H1 (cell line): ENCODE data around the gene TTC9. TPM values are rescaled to one million over a fixed set of nuclear protein-coding genes. Genes with fewer than 3 reads are reported as not detected.

Source experiments
- CTCF ChIA-PET: fragments of 300-600 bp; sonication (Branson Sonifier 250); formaldehyde crosslinking; loops from one replicate; lab custom pipeline; 2021; ENCODE audit not compliant: partially characterized antibody; lab: Charles Lee
- POLR2A ChIA-PET: fragments of 300-600 bp; sonication (Branson Sonifier 250); formaldehyde crosslinking; loops from one replicate; lab custom pipeline; 2021; ENCODE audit warnings: inconsistent platforms; ENCODE audit not compliant: partially characterized antibody; lab: Charles Lee
- DNase-seq, 2 experiments: peaks; one replicate each; pipeline versions ENCODE4 v3.0.0 to v3.0.0-alpha.2; 2010 to 2022; ENCODE audit warnings: low spot score in 2 of 2, low read depth in 1 of 2, mixed read lengths in 1 of 2
- FAIRE-seq: peaks from 2 replicates; lab custom pipeline; 2011; peaks lifted over from hg19 to GRCh38; lab: Jason Lieb, UNC
- H2AFZ ChIP-seq: 2 replicates; pipeline ENCODE4 v1.8.1; 2012; ENCODE audit warnings: low read length, inconsistent platforms
- H2AK5ac ChIP-seq: 2 replicates; pipeline ENCODE4 v1.6.1; 2013; ENCODE audit warnings: low read depth, low read length
- H2BK120ac ChIP-seq: replicated peaks from 2 replicates; pipeline ENCODE3; 2013; ENCODE audit warnings: low read depth, low read length, inconsistent platforms
- H2BK12ac ChIP-seq: 2 replicates; pipeline ENCODE4 v1.6.1; 2013; ENCODE audit warnings: low read depth, low read length
- H2BK15ac ChIP-seq: 2 replicates; pipeline ENCODE4 v1.6.1; 2013; ENCODE audit warnings: low read length
- H2BK20ac ChIP-seq: 2 replicates; pipeline ENCODE4 v1.6.1; 2013; ENCODE audit warnings: low read length
- H2BK5ac ChIP-seq: 2 replicates; pipeline ENCODE4 v1.6.1; 2013; ENCODE audit warnings: low read depth, low read length
- H3K14ac ChIP-seq: 2 replicates; pipeline ENCODE4 v1.6.1; 2013; ENCODE audit warnings: inconsistent platforms; ENCODE audit not compliant: insufficient read length
- H3K18ac ChIP-seq: 2 replicates; pipeline ENCODE4 v1.6.1; 2013; ENCODE audit warnings: low read length; ENCODE audit errors: extremely low read depth
- H3K23ac ChIP-seq: 2 replicates; pipeline ENCODE4 v1.6.1; 2013; ENCODE audit warnings: inconsistent platforms; ENCODE audit not compliant: insufficient read length
- H3K23me2 ChIP-seq: 2 replicates; pipeline ENCODE4 v1.6.1; 2013; ENCODE audit warnings: low read depth, low read length
- H3K27ac ChIP-seq: 2 replicates; pipeline ENCODE4 v1.6.1; 2011; ENCODE audit warnings: low read depth, low read length, inconsistent platforms
- H3K27me3 ChIP-seq, 4 experiments: replicated peaks in 1 of 4; 1 replicate in 1 of 4; 2 replicates in 3 of 4; pipeline versions ENCODE4 v1.6.1 to v1.8.1; 2011 to 2013; ENCODE audit warnings: low read length in 3 of 4, mild to moderate bottlenecking in 3 of 4, inconsistent platforms in 2 of 4, mixed read lengths in 2 of 4, moderate library complexity in 1 of 4; ENCODE audit not compliant: control insufficient read depth in 3 of 4, insufficient read depth in 3 of 4; ENCODE audit errors: extremely low read depth in 1 of 4
- H3K36me3 ChIP-seq, 4 experiments: 2 replicates each; pipeline versions ENCODE4 v1.6.1 to v1.8.1; 2011 to 2013; ENCODE audit warnings: mild to moderate bottlenecking in 4 of 4, low read length in 3 of 4, moderate library complexity in 2 of 4, control low read depth in 1 of 4, inconsistent platforms in 1 of 4; ENCODE audit not compliant: insufficient read depth in 4 of 4, control insufficient read depth in 2 of 4
- H3K4ac ChIP-seq: replicated peaks from 2 replicates; pipeline ENCODE3; 2013; ENCODE audit warnings: low read length, low read depth, mixed read lengths, inconsistent platforms; ENCODE audit not compliant: insufficient read length
- H3K4me1 ChIP-seq, 4 experiments: replicated peaks in 1 of 4; 1 replicate in 1 of 4; 2 replicates in 3 of 4; pipeline versions ENCODE4 v1.6.1 to v1.8.1; 2011 to 2013; ENCODE audit warnings: low read length in 3 of 4, inconsistent platforms in 2 of 4, mixed read lengths in 1 of 4; ENCODE audit not compliant: insufficient read depth in 4 of 4, control insufficient read depth in 3 of 4
- H3K4me2 ChIP-seq, 2 experiments: 2 replicates each; pipeline versions ENCODE4 v1.6.1 to v1.8.1; 2011 to 2013; ENCODE audit warnings: low read depth in 2 of 2, low read length in 2 of 2, control low read depth in 1 of 2, inconsistent platforms in 1 of 2, mild to moderate bottlenecking in 1 of 2; ENCODE audit not compliant: insufficient read depth in 1 of 2
- H3K4me3 ChIP-seq, 4 experiments: fragments of 200-600, 300-600 bp in 1 of 4; sonication (generic), shearing (Covaris generic), sonication (Bioruptor Twin) in 1 of 4; 2 replicates each; pipeline versions ENCODE4 v1.5.1 to v1.8.1; 2011 to 2016; ENCODE audit warnings: low read length in 4 of 4, low read depth in 3 of 4, control low read depth in 2 of 4, inconsistent platforms in 2 of 4, mild to moderate bottlenecking in 2 of 4, mixed read lengths in 1 of 4, moderate library complexity in 1 of 4; ENCODE audit not compliant: insufficient read depth in 2 of 4; ENCODE audit errors: extremely low read depth in 1 of 4
- H3K56ac ChIP-seq: replicated peaks from 2 replicates; pipeline ENCODE3; 2013; ENCODE audit warnings: low read depth, mild to moderate bottlenecking, mixed read lengths, low read length, inconsistent platforms; ENCODE audit not compliant: insufficient read length
- H3K79me1 ChIP-seq: 2 replicates; pipeline ENCODE4 v1.6.1; 2013; ENCODE audit warnings: low read depth, low read length, control low read depth
- H3K79me2 ChIP-seq, 2 experiments: 2 replicates each; pipeline versions ENCODE4 v1.6.1 to v1.8.1; 2012 to 2013; ENCODE audit warnings: low read length in 2 of 2, mild to moderate bottlenecking in 2 of 2, inconsistent platforms in 1 of 2; ENCODE audit not compliant: insufficient read depth in 2 of 2, control insufficient read depth in 1 of 2
- H3K9ac ChIP-seq, 4 experiments: replicated peaks in 1 of 4; 1 replicate in 1 of 4; 2 replicates in 3 of 4; pipeline versions ENCODE4 v1.6.1 to v1.8.1; 2011 to 2013; ENCODE audit warnings: low read depth in 3 of 4, low read length in 3 of 4, control low read depth in 2 of 4, mild to moderate bottlenecking in 2 of 4, moderate library complexity in 2 of 4, inconsistent platforms in 1 of 4; ENCODE audit errors: extremely low read depth in 1 of 4
- H3K9me3 ChIP-seq, 2 experiments: 2 replicates each; pipeline versions ENCODE4 v1.6.1 to v1.8.1; 2012 to 2013; ENCODE audit warnings: mild to moderate bottlenecking in 2 of 2, moderate library complexity in 2 of 2, control low read depth in 1 of 2, inconsistent platforms in 1 of 2, low read depth in 1 of 2, low read length in 1 of 2, mixed read lengths in 1 of 2; ENCODE audit not compliant: insufficient read depth in 2 of 2
- H4K20me1 ChIP-seq, 2 experiments: replicated peaks in 1 of 2; 2 replicates each; pipeline versions ENCODE3 to v1.8.1; 2011 to 2013; ENCODE audit warnings: inconsistent platforms in 2 of 2, low read length in 2 of 2, mild to moderate bottlenecking in 1 of 2; ENCODE audit not compliant: insufficient read depth in 2 of 2, control insufficient read depth in 1 of 2
- H4K5ac ChIP-seq: 2 replicates; pipeline ENCODE4 v1.6.1; 2013; ENCODE audit warnings: low read length, low read depth, mixed read lengths, inconsistent platforms; ENCODE audit not compliant: insufficient read length
- H4K8ac ChIP-seq: 2 replicates; pipeline ENCODE4 v1.8.0; 2013; ENCODE audit warnings: mild to moderate bottlenecking, moderate library complexity, low read length, inconsistent platforms; ENCODE audit not compliant: insufficient read depth; ENCODE audit errors: extremely low read depth
- H4K91ac ChIP-seq: replicated peaks from 2 replicates; pipeline ENCODE3; 2013; ENCODE audit warnings: low read length, mixed read lengths, inconsistent platforms; ENCODE audit not compliant: insufficient read length
- BCL11A ChIP-seq, 2 experiments: IDR thresholded peaks; one replicate each; pipeline ENCODE4 v1.6.1; 2011; ENCODE audit warnings: low read depth in 2 of 2, low read length in 2 of 2, mild to moderate bottlenecking in 2 of 2
- CBX5 ChIP-seq: fragments of 300-800, 300-1000 bp; sonication (generic); IDR thresholded peaks from 2 replicates; pipeline ENCODE4 v1.7.1; 2016; ENCODE audit warnings: antibody characterized with exemption, low read length, low read depth
- CHD2 ChIP-seq: IDR thresholded peaks from 2 replicates; pipeline ENCODE4 v1.6.1; 2012; ENCODE audit warnings: low read length, improper control_type of control experiment
- EP300 ChIP-seq, 2 experiments: IDR thresholded peaks; 1 replicate in 1 of 2; 2 replicates in 1 of 2; pipeline ENCODE4 v1.6.1; 2011 to 2012; ENCODE audit warnings: low read depth in 2 of 2, low read length in 2 of 2, mild to moderate bottlenecking in 2 of 2, borderline replicate concordance in 1 of 2, inconsistent platforms in 1 of 2, moderate library complexity in 1 of 2
- GTF2F1 ChIP-seq: IDR thresholded peaks from 2 replicates; pipeline ENCODE4 v1.6.1; 2012; ENCODE audit warnings: low read depth, low read length, improper control_type of control experiment, borderline replicate concordance
- NRF1 ChIP-seq: IDR thresholded peaks from 2 replicates; pipeline ENCODE4 v1.6.1; 2011; ENCODE audit warnings: mild to moderate bottlenecking, low read depth, low read length, improper control_type of control experiment
- SIX5 ChIP-seq: IDR thresholded peaks from 2 replicates; pipeline ENCODE4 v1.6.1; 2011; ENCODE audit warnings: mild to moderate bottlenecking, low read depth, low read length
- SP4 ChIP-seq: IDR thresholded peaks from 2 replicates; pipeline ENCODE4 v1.6.1; 2012; ENCODE audit warnings: low read length, inconsistent platforms
- TCF12 ChIP-seq: IDR thresholded peaks from 2 replicates; pipeline ENCODE4 v1.6.1; 2011; ENCODE audit warnings: low read depth, mild to moderate bottlenecking, low read length
- WGBS, 2 experiments: shearing (Covaris generic) in 1 of 2; methylation state at CpG; one replicate each; pipeline versions ENCODE4 v1.1.6 to v1.1.7; 2013 to 2015; ENCODE audit warnings: low lambda C conversion rate in 2 of 2, mixed read lengths in 2 of 2, inconsistent platforms in 1 of 2, low coverage in 1 of 2, missing lambda C conversion rate in 1 of 2; ENCODE audit not compliant: insufficient replicate concordance in 2 of 2, insufficient coverage in 1 of 2, insufficient read length in 1 of 2; ENCODE audit errors: extremely low coverage in 1 of 2, missing lambda C conversion rate in 1 of 2; 5-methylcytosine and 5-hydroxymethylcytosine counted together
- polyA plus RNA-seq, 7 experiments: library from polyadenylated mRNA; depleted of rRNA in 3 of 7; stranded (reverse) in 5 of 7; unstranded in 2 of 7; fragments of >200 nt in 5 of 7; fragments of 200-250 nt in 2 of 7; gene quantifications; 1 replicate in 5 of 7; 2 replicates in 1 of 7; 4 replicates in 1 of 7; pipeline versions ENCODE4 v1.2.1 to v1.2.3, GENCODE V29; 2011 to 2013; ENCODE audit warnings: missing spikeins in 2 of 7, mixed read lengths in 2 of 7
- total RNA-seq: library from RNA; stranded (reverse); fragmentation: NEBNext Ultra II Directional; extraction: Animal tissue kit (Norgen Biotek cat#: 25700); gene quantifications from 2 replicates; pipeline ENCODE4 v1.2.1, GENCODE V29; 2021
- TF ChIP-seq, protein P1 (sequence below), 3 experiments: IDR thresholded peaks; 1 replicate in 2 of 3; 2 replicates in 1 of 3; pipeline versions ENCODE4 v1.5.1 to v1.6.1; 2011; ENCODE audit warnings: low read length in 3 of 3, mild to moderate bottlenecking in 3 of 3, inconsistent platforms in 2 of 3, low read depth in 1 of 3, moderate library complexity in 1 of 3; ENCODE audit not compliant: insufficient read depth in 1 of 3; ENCODE audit errors: control extremely low read depth in 1 of 3

The TTC9 gene
- total and polyA plus RNA-seq, 2 of the 8 experiments (the other 6 are each of a cell fraction or from before 2014, with no cell fraction given): 21.0 to 29.5 TPM

- H3K23me2 ChIP-seq: peaks cover 3% of the 10 kb centered on the region; the same call in 1 of the 2 replicates
- FAIRE-seq (no peak), DNase-seq (no peak)
- peak overlapping the region; percentile 94 for H2BK20ac ChIP-seq
- no peaks in the 10 kb centered on the region for H4K20me1 ChIP-seq
- no peaks in the 10 kb centered on the region for H3K27me3 ChIP-seq
- H3K56ac ChIP-seq: no peak overlapping the region
- POLR2A ChIA-PET: interaction anchor here (3.3 kb wide), 1 partner anchor 25 kb away, joined by 25 read pairs; no protein-coding TSS in a partner anchor
- H3K4me1 ChIP-seq: peaks cover 2 to 11% (median 8%) of the 10 kb centered on the region in 4 experiments; a peak in 6 of 7 replicates
- H3K14ac ChIP-seq: no peak overlapping the region
- H4K8ac ChIP-seq: no peak overlapping the region
- no peak overlapping the region for H3K4me2 ChIP-seq
- no peaks in the 10 kb centered on the region for H3K79me2 ChIP-seq
- H3K9ac ChIP-seq: no peak overlapping the region
- H2BK12ac ChIP-seq: no peak overlapping the region
- no peaks in the 10 kb centered on the region for H3K36me3 ChIP-seq
- WGBS, 2 experiments: 94% methylated on average over 6 of the region's 6 CpGs; no CpG with 5 or more reads in 1 of the 2 experiments
- no peak overlapping the region for H4K91ac ChIP-seq
- no peak overlapping the region for H2BK15ac ChIP-seq
- CTCF ChIA-PET: interaction anchor here (2.4 kb wide), 1 partner anchor 9 kb away, joined by 5 read pairs; no protein-coding TSS in a partner anchor
- H4K5ac ChIP-seq: no peak overlapping the region
- H3K27ac ChIP-seq: no peak overlapping the region
- no peak overlapping the region for H2BK5ac ChIP-seq
- H2BK120ac ChIP-seq: no peak overlapping the region
- no peak overlapping the region for H3K4me3 ChIP-seq
- H3K23ac ChIP-seq: no peak overlapping the region
- H3K4ac ChIP-seq: no peak overlapping the region
- H3K9me3 ChIP-seq: no peaks in the 10 kb centered on the region
- H3K79me1 ChIP-seq: no peaks in the 10 kb centered on the region
- H2AK5ac ChIP-seq: no peak overlapping the region
- no peak overlapping the region for H2AFZ ChIP-seq
- H3K18ac ChIP-seq: no peak overlapping the region
- TF ChIP-seq, protein P1, sequence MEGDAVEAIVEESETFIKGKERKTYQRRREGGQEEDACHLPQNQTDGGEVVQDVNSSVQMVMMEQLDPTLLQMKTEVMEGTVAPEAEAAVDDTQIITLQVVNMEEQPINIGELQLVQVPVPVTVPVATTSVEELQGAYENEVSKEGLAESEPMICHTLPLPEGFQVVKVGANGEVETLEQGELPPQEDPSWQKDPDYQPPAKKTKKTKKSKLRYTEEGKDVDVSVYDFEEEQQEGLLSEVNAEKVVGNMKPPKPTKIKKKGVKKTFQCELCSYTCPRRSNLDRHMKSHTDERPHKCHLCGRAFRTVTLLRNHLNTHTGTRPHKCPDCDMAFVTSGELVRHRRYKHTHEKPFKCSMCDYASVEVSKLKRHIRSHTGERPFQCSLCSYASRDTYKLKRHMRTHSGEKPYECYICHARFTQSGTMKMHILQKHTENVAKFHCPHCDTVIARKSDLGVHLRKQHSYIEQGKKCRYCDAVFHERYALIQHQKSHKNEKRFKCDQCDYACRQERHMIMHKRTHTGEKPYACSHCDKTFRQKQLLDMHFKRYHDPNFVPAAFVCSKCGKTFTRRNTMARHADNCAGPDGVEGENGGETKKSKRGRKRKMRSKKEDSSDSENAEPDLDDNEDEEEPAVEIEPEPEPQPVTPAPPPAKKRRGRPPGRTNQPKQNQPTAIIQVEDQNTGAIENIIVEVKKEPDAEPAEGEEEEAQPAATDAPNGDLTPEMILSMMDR (IDR thresholded peaks at IDR 0.05; ENCODE audit: control extremely low read depth in 1 of 3, insufficient read depth in 1 of 3, low read depth in 1 of 3, low read length in 3 of 3): no peak
- no peak for TF ChIP-seq NRF1
- no peak for TF ChIP-seq EP300 (IDR thresholded peaks at IDR 0.05; ENCODE audit: borderline replicate concordance in 1 of 2, low read depth in 2 of 2, low read length in 2 of 2)
- TF ChIP-seq CHD2: no peak
- no peak for TF ChIP-seq GTF2F1
- no peak for TF ChIP-seq TCF12
- no peak for TF ChIP-seq SIX5
- TF ChIP-seq SP4: no peak
- TF ChIP-seq CBX5: no peak
- TF ChIP-seq BCL11A (IDR thresholded peaks at IDR 0.05; ENCODE audit: low read depth in 2 of 2, low read length in 2 of 2): no peak
Observed at GRCh38 chr14:70683983-70684382, 42.3 kb downstream of the TTC9 start.
